GM23338 (cell line): ENCODE data around the gene PRPF38A. TPM values are rescaled to one million over a fixed set of nuclear protein-coding genes. Genes with fewer than 3 reads are reported as not detected.

Source experiments
- ATAC-seq: fragments of 200-7000 bp; cut with Tn5 transposase; 3 replicates; pipeline ENCODE4 v1.9.1; 2020
- DNase-seq: peaks from one replicate; pipeline ENCODE4 v3.0.0-alpha.2; 2015; ENCODE audit warnings: low spot score
- H2AFZ ChIP-seq: fragments of 200-600 bp; sonication (generic); 2 replicates; pipeline ENCODE4 v1.8.0; 2016; ENCODE audit warnings: antibody characterized with exemption, mild to moderate bottlenecking, moderate library complexity
- H3F3A ChIP-seq: fragments of 200-600 bp; sonication (generic); replicated peaks from 2 replicates; pipeline ENCODE4 v1.8.0; 2017; ENCODE audit warnings: antibody characterized with exemption, mixed run types, low read depth
- H3K27ac ChIP-seq: fragments of 200-600 bp; sonication (generic); 2 replicates; pipeline ENCODE4 v1.6.1; 2016; ENCODE audit warnings: low read depth
- H3K27me3 ChIP-seq: fragments of 200-600 bp; sonication (generic); 2 replicates; pipeline ENCODE4 v1.8.0; 2016; ENCODE audit warnings: mild to moderate bottlenecking, mixed run types, moderate library complexity; ENCODE audit not compliant: insufficient read depth
- H3K36me3 ChIP-seq: fragments of 200-600 bp; sonication (generic); 2 replicates; pipeline ENCODE4 v1.8.0; 2016; ENCODE audit warnings: mild to moderate bottlenecking; ENCODE audit not compliant: insufficient read depth
- H3K4me1 ChIP-seq: fragments of 200-600 bp; sonication (generic); 2 replicates; pipeline ENCODE4 v1.8.0; 2016; ENCODE audit warnings: mild to moderate bottlenecking, moderate library complexity; ENCODE audit not compliant: insufficient read depth
- H3K4me2 ChIP-seq: fragments of 200-600 bp; sonication (generic); 2 replicates; pipeline ENCODE4 v1.7.1; 2017; ENCODE audit warnings: mixed run types
- H3K4me3 ChIP-seq: fragments of 200-600 bp; sonication (generic); 2 replicates; pipeline ENCODE4 v1.6.1; 2016; ENCODE audit warnings: mixed run types
- H3K79me2 ChIP-seq: fragments of 200-600 bp; sonication (generic); replicated peaks from 2 replicates; pipeline ENCODE4 v1.8.0; 2017; ENCODE audit warnings: mild to moderate bottlenecking; ENCODE audit not compliant: insufficient read depth
- H3K9me2 ChIP-seq: fragments of 200-600 bp; sonication (generic); 2 replicates; pipeline ENCODE4 v1.8.0; 2017; ENCODE audit not compliant: insufficient read depth
- H4K20me1 ChIP-seq: fragments of 200-600 bp; sonication (generic); replicated peaks from 2 replicates; pipeline ENCODE4 v1.8.0; 2017; ENCODE audit warnings: mild to moderate bottlenecking; ENCODE audit not compliant: insufficient read depth
- H3K27ac Mint-ChIP-seq: 2 replicates; pipeline ENCODE4 v1.8.0; 2020; ENCODE audit warnings: inconsistent platforms, mild to moderate bottlenecking, moderate library complexity, mixed read lengths
- H3K27me3 Mint-ChIP-seq: 3 replicates; pipeline ENCODE4 v1.8.0; 2022; ENCODE audit warnings: low read depth, mild to moderate bottlenecking, moderate library complexity, mixed read lengths, inconsistent platforms; ENCODE audit not compliant: insufficient read depth, poor library complexity
- H3K36me3 Mint-ChIP-seq: 3 replicates; pipeline ENCODE4 v1.8.0; 2021; ENCODE audit warnings: low read depth, mild to moderate bottlenecking, inconsistent platforms, moderate library complexity, mixed read lengths
- H3K4me1 Mint-ChIP-seq: 3 replicates; pipeline ENCODE4 v1.8.0; 2020; ENCODE audit warnings: mild to moderate bottlenecking, inconsistent platforms, mixed read lengths
- H3K4me3 Mint-ChIP-seq: 3 replicates; pipeline ENCODE4 v1.8.0; 2021; ENCODE audit warnings: moderate library complexity, mild to moderate bottlenecking, inconsistent platforms, mixed read lengths
- H3K9me3 Mint-ChIP-seq: 3 replicates; pipeline ENCODE4 v1.8.0; 2020; ENCODE audit warnings: moderate library complexity, mild to moderate bottlenecking, inconsistent platforms, mixed read lengths
- CREB1 ChIP-seq: fragments of 250-450 bp; sonication (Bioruptor Pico); IDR thresholded peaks from 2 replicates; pipeline ENCODE4 v1.5.0; 2020; ENCODE audit warnings: low read depth, mild to moderate bottlenecking, moderate library complexity
- CTCF ChIP-seq, 2 experiments: fragments of 200-600 bp in 1 of 2; sonication (generic) in 1 of 2; conservative IDR thresholded peaks; 2 replicates each; pipeline versions ENCODE4 v1.5.1 to v1.6.1; 2016 to 2017; ENCODE audit warnings: antibody characterized with exemption in 2 of 2, low read depth in 2 of 2, mild to moderate bottlenecking in 2 of 2, moderate library complexity in 1 of 2
- ETS1 ChIP-seq: IDR thresholded peaks from 2 replicates; pipeline ENCODE4 v1.6.1; 2016; ENCODE audit warnings: antibody characterized with exemption
- EZH2 ChIP-seq: fragments of 200-600 bp; sonication (generic); IDR thresholded peaks from one replicate; pipeline ENCODE4 v1.8.0; 2017; ENCODE audit warnings: antibody characterized with exemption, mild to moderate bottlenecking, low read depth; ENCODE audit not compliant: unreplicated experiment
- EZH2phosphoT487 ChIP-seq: fragments of 200-600 bp; sonication (generic); IDR thresholded peaks from one replicate; pipeline ENCODE4 v1.8.1; 2018; ENCODE audit warnings: antibody characterized with exemption; ENCODE audit not compliant: unreplicated experiment
- JUNB ChIP-seq: IDR thresholded peaks from one replicate; pipeline ENCODE4 v1.6.1; 2016; ENCODE audit warnings: antibody characterized with exemption; ENCODE audit not compliant: unreplicated experiment
- NANOG ChIP-seq: IDR thresholded peaks from 2 replicates; pipeline ENCODE4 v1.6.1; 2016; ENCODE audit warnings: antibody characterized with exemption, borderline replicate concordance
- POLR2AphosphoS5 ChIP-seq: IDR thresholded peaks from 2 replicates; pipeline ENCODE4 v1.6.1; 2016; ENCODE audit warnings: antibody characterized with exemption, low read depth
- REST ChIP-seq: IDR thresholded peaks from one replicate; pipeline ENCODE4 v1.6.1; 2018; ENCODE audit warnings: antibody characterized with exemption; ENCODE audit not compliant: unreplicated experiment
- STAT1 ChIP-seq: IDR thresholded peaks from one replicate; pipeline ENCODE4 v1.6.1; 2016; ENCODE audit warnings: antibody characterized with exemption; ENCODE audit not compliant: unreplicated experiment
- ZNF114 ChIP-seq: fragments of 250-450 bp; sonication (Bioruptor Pico); IDR thresholded peaks from 2 replicates; pipeline ENCODE4 v1.5.0; 2020; ENCODE audit warnings: mild to moderate bottlenecking, moderate library complexity
- ZNF331 ChIP-seq: fragments of 250-450 bp; sonication (Bioruptor Pico); IDR thresholded peaks from 2 replicates; pipeline ENCODE4 v1.5.0; 2020; ENCODE audit warnings: low read depth, mild to moderate bottlenecking, moderate library complexity
- ZNF462 ChIP-seq: fragments of 250-450 bp; sonication (Bioruptor Pico); IDR thresholded peaks from 2 replicates; pipeline ENCODE4 v1.5.0; 2020; ENCODE audit warnings: mild to moderate bottlenecking, moderate library complexity
- polyA plus RNA-seq: library from polyadenylated mRNA; unstranded; fragments of >200 nt; fragmentation: Nextera tagmentation; extraction: Ambion mirVana; gene quantifications from 2 replicates; pipeline ENCODE4 v1.2.1, GENCODE V29; 2016
- total RNA-seq: library from RNA; depleted of rRNA; stranded (reverse); fragments of >200 nt; shearing (Covaris generic); gene quantifications from 2 replicates; pipeline ENCODE4 v1.2.3, GENCODE V29; 2014

The PRPF38A gene
- total and polyA plus RNA-seq, 2 experiments from 2014 or later = 24.8 to 40.3 TPM

GRCh38 chr1:52455686-52456085, 51.3 kb downstream of the PRPF38A start:
- H3K4me3 Mint-ChIP-seq = no peak overlapping the region
- H3K4me1 Mint-ChIP-seq = peaks cover 31% of the 10 kb centered on the region

More at GRCh38 chr1:52455686-52456085, 51.3 kb downstream of the PRPF38A start:
- ATAC-seq (no peak), DNase-seq (no peak)
- Histone ChIP-seq H2AFZ (no peak overlapping the region), H3K9me2 (no peaks in the 10 kb centered on the region), H3K4me1 (peaks cover 24% of the 10 kb centered on the region), H3K36me3 (no peaks in the 10 kb centered on the region), H3F3A (no peaks in the 10 kb centered on the region), H3K27ac (no peak overlapping the region), H3K79me2 (peaks cover 6% of the 10 kb centered on the region; the same call in 1 of the 2 replicates), H4K20me1 (no peaks in the 10 kb centered on the region), H3K27me3 (no peaks in the 10 kb centered on the region), H3K4me3 (no peak overlapping the region), H3K4me2 (no peak overlapping the region)
- no peak overlapping the region for H3K27ac Mint-ChIP-seq
- TF ChIP-seq STAT1 = no peak
- no peak for TF ChIP-seq EZH2
- no peak for TF ChIP-seq CTCF (conservative IDR thresholded peaks at IDR 0.05; ENCODE audit: low read depth in 2 of 2)
- TF ChIP-seq NANOG = no peak
- TF ChIP-seq EZH2phosphoT487 = no peak
- no peak for TF ChIP-seq POLR2AphosphoS5
- TF ChIP-seq ZNF114 = no peak
- no peak for TF ChIP-seq ZNF331 (CRISPR knock-in tag)
- TF ChIP-seq CREB1 (CRISPR knock-in tag) = no peak
- TF ChIP-seq REST = no peak
- TF ChIP-seq ETS1 = no peak
- TF ChIP-seq JUNB = no peak
- TF ChIP-seq ZNF462 (CRISPR knock-in tag) = no peak
- H3K27me3 Mint-ChIP-seq = no peaks in the 10 kb centered on the region
- H3K9me3 Mint-ChIP-seq = peaks cover 4% of the 10 kb centered on the region; the same call in 2 of the 3 replicates
- H3K36me3 Mint-ChIP-seq = peaks cover 37% of the 10 kb centered on the region
